ENCODE data around the gene LYPD6.

DNA sequence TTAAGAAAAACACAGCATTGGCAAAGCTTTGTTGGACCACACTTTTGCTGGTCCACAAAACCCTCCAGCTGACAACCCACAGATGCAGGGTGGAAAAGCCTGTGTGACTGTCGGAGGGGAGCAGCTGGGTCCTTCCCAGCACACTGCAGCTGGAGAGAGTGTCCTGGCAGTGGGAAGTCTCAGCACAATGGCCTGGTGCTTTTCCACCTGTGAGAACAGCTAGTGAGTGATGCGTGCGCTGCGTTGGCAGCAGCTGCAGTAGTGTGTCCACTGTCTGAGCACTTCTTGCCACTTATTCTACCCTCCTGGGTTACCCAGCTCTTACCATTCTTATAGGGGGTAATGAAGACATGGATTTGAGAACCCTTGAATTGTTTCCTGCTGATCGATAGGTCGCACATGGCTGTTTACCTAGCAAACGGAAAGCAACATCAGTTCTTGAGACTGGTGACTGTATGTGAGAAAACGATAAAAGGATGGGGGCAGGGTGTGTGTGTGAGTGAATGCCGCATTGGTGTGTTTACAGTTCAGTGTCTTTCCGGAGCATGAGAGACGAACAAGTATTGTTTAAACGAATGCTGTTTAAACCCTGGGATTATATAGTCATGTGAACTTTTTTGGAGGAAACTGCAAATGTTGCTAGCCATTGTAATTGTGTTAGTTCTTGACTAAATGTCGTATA lies 69.7 kb downstream of the LYPD6 start:
- TF ChIP-seq CTCF (IDR thresholded peaks at IDR 0.05; ENCODE audit: low read length) (no peak), EZH2 (optimal IDR thresholded peaks at IDR 0.05; ENCODE audit: low read depth, low read length) (no peak)

All from MM.1S (cell line).